Activated CD8-positive, alpha-beta memory T cell treated with anti-CD3 and anti-CD28 coated beads for 36 hours (primary cell): Measurements from ENCODE around the gene ANK3. TPM values are rescaled to one million over a fixed set of nuclear protein-coding genes. Genes with fewer than 3 reads are reported as not detected.
"Not testable (repeated sequence)": the region's sequence is repeated elsewhere in the genome, so short reads cannot be mapped to it uniquely, and the experiment has no call there.

Experiments used
- CTCF ChIA-PET: fragments of 350-600 bp; sonication (Branson Sonifier 250); formaldehyde crosslinking; loops from one replicate; lab custom pipeline; 2021; ENCODE audit warnings: antibody characterized with exemption; lab: Charles Lee
- POLR2A ChIA-PET: fragments of 350-600 bp; sonication (Branson Sonifier 250); formaldehyde crosslinking; loops from one replicate; lab custom pipeline; 2021; ENCODE audit warnings: antibody characterized with exemption; lab: Charles Lee
- total RNA-seq, 2 experiments: library from RNA; stranded (reverse); gene quantifications; one replicate each; pipeline ENCODE4 v1.2.3, GENCODE V29; 2021

The ANK3 gene
- total RNA-seq, 2 experiments from 2014 or later: 6.2 to 7.9 TPM

DNA sequence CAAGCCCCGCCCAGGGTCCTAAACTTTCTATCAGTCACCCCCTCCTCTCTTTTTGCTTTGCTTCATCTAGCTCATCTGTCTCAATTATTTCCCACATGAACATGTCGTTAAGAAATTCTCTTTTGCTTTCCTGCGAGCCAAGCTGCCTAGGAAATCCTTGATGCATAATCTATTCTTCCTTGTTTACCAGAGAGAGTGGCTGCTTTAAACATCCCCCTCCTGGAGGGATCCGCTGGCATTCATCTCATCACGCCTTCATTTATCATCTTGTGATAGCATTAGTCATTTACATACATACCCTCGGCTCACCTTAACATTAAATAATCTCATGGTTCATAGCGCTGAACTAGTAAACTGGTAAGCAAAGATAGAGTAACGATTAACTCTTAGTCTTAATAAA lies 96.7 kb downstream of the ANK3 start:
- ChIA-PET POLR2A (no interaction called here), CTCF (no interaction called here)

- CTCF ChIA-PET, POLR2A ChIA-PET: not testable (repeated sequence)
These were observed 97.1 kb downstream of the ANK3 start for GRCh38 chr10:60292536-60292935.

DNA sequence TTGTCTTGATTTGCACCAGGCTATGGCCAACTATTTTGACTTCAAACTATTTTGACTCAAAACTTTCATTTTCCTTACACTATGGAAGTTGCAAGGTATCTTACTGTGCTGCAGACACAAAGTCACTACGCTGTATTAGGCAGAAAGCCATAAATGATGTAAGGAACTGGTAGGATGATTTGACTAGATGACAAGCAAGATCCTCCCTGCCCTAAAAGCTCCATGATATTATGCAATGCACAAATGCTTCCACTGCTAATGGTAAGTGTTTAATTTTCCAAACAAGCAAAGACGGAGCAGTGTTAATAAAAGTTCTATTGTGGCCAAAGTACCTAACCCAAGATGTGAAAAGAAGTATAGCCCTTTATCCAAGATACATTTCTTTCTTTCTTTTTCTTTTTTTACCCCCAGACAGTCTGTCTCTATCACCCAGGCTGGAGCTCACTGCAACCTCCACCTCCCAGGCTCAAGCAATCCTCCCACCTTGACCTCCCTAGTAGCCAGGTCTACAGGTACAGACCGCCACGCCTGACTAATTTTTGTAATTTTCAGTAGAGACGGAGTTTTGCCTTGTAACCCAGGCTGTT lies 98.2 kb downstream of the ANK3 start:
- ChIA-PET CTCF (no interaction called here), POLR2A (no interaction called here)

DNA sequence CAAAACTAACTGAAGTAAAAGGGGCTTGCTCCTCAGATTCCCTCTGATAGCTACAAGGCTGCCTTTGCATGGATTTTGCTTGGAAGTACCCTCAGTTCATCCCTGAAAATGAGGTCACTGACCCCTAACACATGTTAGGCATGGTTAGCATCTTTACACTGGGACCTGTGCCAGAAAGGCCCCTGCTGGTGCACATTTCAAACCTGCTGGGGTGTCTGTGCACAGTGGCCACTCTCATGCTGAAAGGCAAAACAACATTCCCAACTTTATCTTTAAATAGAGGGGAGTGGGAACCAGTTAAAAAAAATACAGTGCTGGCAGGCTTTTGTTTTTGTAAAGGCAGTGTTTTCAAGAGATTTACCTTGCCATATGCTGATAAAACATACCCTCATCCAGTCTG lies 99.1 kb downstream of the ANK3 start:
- CTCF ChIA-PET: no interaction called here
- POLR2A ChIA-PET: no interaction called here

- POLR2A ChIA-PET: no interaction called here
- CTCF ChIA-PET: no interaction called here
These were observed 99.9 kb downstream of the ANK3 start for GRCh38 chr10:60289800-60290199.

GRCh38 chr10:60288256-60288655 lies 101.4 kb downstream of the ANK3 start:
- CTCF ChIA-PET: no interaction called here
- POLR2A ChIA-PET: no interaction called here

GRCh38 chr10:60286559-60286958 lies 103.1 kb downstream of the ANK3 start:
- CTCF ChIA-PET: no interaction called here

GRCh38 chr10:60283397-60283796 lies 106.3 kb downstream of the ANK3 start:
- POLR2A ChIA-PET: no interaction called here
- CTCF ChIA-PET: no interaction called here

More at GRCh38 chr10:60286559-60286958, 103.1 kb downstream of the ANK3 start:
- POLR2A ChIA-PET: no interaction called here

- CTCF ChIA-PET: no interaction called here
- POLR2A ChIA-PET: no interaction called here
These were observed 106.8 kb downstream of the ANK3 start for GRCh38 chr10:60282771-60283353.

- CTCF ChIA-PET: no interaction called here
- POLR2A ChIA-PET: no interaction called here
These were observed 107.8 kb downstream of the ANK3 start for GRCh38 chr10:60281792-60282353.

GRCh38 chr10:60281331-60281730 lies 108.3 kb downstream of the ANK3 start:
- ChIA-PET CTCF (no interaction called here), POLR2A (no interaction called here)

GRCh38 chr10:60280475-60280874 lies 109.2 kb downstream of the ANK3 start:
- POLR2A ChIA-PET: no interaction called here
- CTCF ChIA-PET: no interaction called here

DNA sequence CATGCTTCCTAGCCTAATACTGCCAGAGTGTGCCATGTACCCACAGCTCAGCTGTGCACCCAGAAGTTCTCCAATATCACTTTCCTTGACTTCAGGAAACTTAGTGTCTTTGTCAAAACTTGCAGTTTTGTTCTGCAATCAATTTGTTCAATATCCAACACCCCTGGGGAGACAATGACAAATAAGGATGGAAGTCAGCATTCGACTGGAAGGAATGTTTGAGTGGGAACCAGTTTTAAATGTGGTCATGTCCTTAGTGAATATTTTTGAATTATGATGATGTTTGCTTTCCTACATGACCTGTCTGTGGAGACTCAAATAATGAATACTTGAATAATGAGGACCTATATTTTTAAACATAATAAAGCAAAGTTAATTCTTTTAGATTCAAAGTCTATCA lies 112.0 kb downstream of the ANK3 start:
- ChIA-PET POLR2A (no interaction called here), CTCF (no interaction called here)

- ChIA-PET POLR2A (no interaction called here), CTCF (no interaction called here)
These were observed 113.4 kb downstream of the ANK3 start for GRCh38 chr10:60276232-60276631.

DNA sequence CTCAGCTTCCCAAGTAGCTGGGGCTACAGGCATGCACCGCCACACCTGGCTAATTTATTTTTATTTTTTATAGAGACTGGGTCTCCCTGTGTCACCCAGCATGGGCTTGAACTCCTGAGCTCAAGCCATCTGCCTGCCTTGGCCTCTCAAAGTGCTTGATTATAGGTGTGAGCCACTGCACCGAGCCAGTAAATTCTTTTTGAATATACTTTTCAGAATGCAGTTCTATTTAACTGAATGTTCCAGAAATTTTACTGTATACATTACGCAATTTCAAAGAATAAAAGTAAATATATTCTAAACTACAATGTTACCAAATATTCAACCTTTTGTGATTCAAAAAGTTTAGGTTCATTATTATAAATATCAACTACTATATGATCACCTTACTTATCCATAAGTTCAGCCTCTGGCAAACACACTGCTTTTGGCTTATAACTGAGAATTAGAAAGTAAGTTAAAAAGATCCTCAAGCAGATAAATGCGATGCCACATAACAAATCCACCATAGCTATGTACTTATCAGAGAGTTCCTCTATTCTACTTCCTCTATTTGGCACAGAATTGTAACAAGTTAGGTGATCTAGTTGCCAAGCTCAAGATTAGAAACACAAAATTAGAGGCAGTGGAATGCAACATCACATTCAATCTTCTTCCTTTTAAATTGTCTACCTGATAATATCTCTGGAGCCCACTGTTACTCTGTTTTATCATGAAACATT lies 118.2 kb downstream of the ANK3 start:
- ChIA-PET POLR2A (no interaction called here), CTCF (no interaction called here)

- ChIA-PET CTCF (no interaction called here), POLR2A (no interaction called here)
These were observed 119.2 kb downstream of the ANK3 start for GRCh38 chr10:60270426-60270825.

DNA sequence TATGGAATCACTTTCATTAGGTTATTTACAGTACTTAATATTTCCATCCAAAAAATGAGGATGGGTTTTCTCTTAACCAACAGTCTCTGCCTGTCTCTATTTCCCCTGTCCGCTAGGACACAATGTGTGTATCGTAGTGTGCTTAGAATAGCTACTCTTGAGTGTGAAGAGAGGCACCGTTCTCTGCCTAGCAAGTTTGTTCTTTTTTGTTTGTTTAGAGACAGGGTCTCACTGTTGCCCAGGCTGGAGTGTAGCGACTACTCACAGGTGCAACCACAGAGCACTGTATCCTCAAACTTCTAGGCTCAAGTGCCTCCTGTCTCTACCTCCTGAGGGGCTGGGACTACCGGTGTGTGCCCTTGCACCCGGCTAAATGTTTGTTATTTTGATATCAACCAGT lies 121.9 kb downstream of the ANK3 start:
- ChIA-PET CTCF (no interaction called here), POLR2A (no interaction called here)

DNA sequence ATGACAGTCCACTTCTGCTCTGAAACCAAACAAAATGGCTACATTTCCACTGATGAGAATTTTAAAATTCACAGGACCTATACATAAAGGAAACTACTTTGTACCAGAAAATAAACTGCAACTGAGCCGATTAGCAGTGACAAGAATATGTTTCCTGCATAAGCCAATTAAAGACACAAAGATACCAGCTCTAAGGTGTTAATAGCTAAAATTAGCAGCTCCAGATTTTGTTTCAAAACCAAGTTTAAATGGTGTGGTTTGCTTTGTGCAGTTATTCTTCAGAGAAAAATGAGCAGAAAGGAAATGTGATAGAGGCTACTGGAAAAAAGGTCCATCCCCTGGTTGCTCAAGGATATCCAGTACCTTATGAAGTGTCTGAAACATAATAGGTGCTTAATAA lies 123.2 kb downstream of the ANK3 start:
- CTCF ChIA-PET: no interaction called here

DNA sequence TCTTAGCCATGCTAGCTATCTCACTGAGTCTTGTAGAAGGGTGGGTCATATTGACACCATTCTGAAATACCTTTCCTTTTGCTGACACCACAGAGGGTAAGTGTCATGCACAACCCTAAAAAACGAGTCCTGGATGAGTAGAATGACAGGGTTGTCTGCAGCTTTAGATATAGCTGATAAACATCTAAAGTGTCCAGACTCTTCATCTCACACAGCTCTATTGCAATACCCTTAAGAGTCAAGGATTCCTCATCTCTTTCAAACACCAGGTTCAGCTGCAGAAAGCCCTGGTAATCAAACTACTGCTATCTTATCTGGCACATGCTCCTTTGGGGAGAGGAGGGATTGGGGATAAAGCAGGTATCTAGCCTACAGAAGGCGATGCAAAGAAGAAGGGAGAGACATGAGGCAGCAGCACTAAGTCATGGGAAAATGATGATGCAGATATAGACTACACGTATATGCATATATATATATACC lies 127.0 kb downstream of the ANK3 start:
- ChIA-PET CTCF (no interaction called here), POLR2A (no interaction called here)

More for the DNA sequence above, 123.2 kb downstream of the ANK3 start:
- POLR2A ChIA-PET: no interaction called here

DNA sequence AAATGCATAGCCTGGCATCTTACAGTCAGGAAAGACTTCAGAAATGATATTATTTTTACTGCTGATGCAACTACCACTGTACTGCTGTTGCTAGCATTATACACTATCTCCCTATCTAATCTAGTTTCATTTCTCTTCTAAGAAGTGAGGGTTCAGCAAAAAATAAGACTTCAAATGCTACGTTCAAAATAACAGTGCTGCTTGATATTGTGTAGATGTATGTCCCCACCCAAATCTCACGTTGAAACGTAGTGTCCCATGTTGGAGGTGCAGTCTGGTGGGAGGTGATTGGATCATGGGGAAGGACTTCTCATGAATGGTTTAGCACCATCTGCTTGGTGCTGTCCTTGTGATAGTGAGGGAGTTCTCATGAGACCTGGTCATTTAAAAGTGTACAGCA lies 129.4 kb downstream of the ANK3 start:
- POLR2A ChIA-PET: no interaction called here
- CTCF ChIA-PET: no interaction called here

- ChIA-PET POLR2A (no interaction called here), CTCF (no interaction called here)
These were observed 131.3 kb downstream of the ANK3 start for GRCh38 chr10:60258429-60258797.
